Measurements from ENCODE around the gene MN1.

- TF ChIP-seq CTCF (IDR thresholded peaks at IDR 0.05): no peak
- TF ChIP-seq EZH2 (IDR thresholded peaks at IDR 0.05; ENCODE audit: borderline replicate concordance, insufficient read depth, low read depth, low read length, poor library complexity, severe bottlenecking): no peak
These were observed 8.9 kb downstream of the MN1 start for GRCh38 chr22:27792452-27793161.
